Breast epithelium (tissue), 3 donors: ENCODE data around the gene BCAR1.

Source experiments
- POLR2A ChIP-seq: fragments of 450-650 bp; IDR thresholded peaks from one replicate; pipeline ENCODE4 v1.6.1; 2016; ENCODE audit warnings: antibody characterized with exemption, mild to moderate bottlenecking, moderate library complexity
- POLR2AphosphoS5 ChIP-seq, 3 donors: sonication (generic); formaldehyde crosslinking; IDR thresholded peaks; one replicate each; pipeline ENCODE4 v1.6.1; 2017; ENCODE audit warnings: antibody characterized with exemption in 3 of 3
- TF ChIP-seq, protein P1 (sequence below), 3 donors: fragments of 450-650 bp; IDR thresholded peaks; one replicate each; pipeline ENCODE4 v1.5.1; 2016 to 2017; ENCODE audit warnings: antibody characterized with exemption in 3 of 3, mild to moderate bottlenecking in 3 of 3, moderate library complexity in 3 of 3

DNA sequence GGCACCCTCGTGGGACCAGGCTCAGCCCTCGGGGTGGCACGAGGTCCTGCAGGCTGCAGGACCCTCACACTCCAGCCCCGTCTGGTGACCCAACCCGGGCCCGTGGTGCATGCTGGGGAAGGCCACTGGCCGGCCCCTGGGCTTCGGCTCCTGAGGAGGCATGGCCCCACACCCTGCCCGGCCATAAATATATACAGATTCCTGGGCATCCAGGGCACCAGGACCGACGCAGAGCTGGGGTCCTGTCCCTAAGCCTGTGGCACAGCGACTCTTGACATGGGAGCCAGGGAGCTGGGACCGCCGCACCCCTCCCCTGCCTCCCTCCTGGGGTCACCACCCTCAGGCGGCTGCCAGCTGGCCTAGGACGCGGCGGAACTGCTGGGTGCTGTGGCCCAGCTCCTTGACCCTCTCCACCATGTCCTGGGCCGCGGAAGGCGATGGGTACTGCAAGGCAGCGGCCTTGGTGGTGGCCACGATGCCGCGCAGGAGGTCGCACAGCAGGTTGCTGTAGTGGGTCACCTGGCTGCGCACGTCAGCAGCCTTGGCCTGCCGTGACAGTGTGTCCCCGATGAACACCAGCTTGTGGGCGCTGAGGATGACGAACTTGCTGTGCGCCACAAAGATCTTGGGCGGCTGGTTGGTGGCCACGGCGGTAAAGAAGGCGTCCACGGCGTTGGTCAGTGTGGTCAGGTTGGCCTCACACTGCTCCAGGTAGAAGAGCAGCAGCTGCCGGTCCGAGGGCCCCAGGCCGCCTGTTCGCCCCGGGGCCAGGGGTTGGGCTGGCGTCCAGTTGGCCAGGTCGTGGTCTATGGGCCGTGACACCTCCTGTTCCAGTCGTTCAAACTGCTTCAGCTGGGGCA, 22.0 kb downstream of the BCAR1 start:
- TF ChIP-seq POLR2AphosphoS5 (IDR thresholded peaks at IDR 0.05) (no peak), POLR2A (no peak)
- TF ChIP-seq, protein P1, sequence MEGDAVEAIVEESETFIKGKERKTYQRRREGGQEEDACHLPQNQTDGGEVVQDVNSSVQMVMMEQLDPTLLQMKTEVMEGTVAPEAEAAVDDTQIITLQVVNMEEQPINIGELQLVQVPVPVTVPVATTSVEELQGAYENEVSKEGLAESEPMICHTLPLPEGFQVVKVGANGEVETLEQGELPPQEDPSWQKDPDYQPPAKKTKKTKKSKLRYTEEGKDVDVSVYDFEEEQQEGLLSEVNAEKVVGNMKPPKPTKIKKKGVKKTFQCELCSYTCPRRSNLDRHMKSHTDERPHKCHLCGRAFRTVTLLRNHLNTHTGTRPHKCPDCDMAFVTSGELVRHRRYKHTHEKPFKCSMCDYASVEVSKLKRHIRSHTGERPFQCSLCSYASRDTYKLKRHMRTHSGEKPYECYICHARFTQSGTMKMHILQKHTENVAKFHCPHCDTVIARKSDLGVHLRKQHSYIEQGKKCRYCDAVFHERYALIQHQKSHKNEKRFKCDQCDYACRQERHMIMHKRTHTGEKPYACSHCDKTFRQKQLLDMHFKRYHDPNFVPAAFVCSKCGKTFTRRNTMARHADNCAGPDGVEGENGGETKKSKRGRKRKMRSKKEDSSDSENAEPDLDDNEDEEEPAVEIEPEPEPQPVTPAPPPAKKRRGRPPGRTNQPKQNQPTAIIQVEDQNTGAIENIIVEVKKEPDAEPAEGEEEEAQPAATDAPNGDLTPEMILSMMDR (IDR thresholded peaks at IDR 0.05), result no peak
